IPS-18a (cell line): ENCODE measurements around the gene COL7A1.

Experiments
- H3K27ac ChIP-seq: one replicate; pipeline ENCODE4 v1.5.1; 2013; ENCODE audit warnings: low read length
- H3K27me3 ChIP-seq: one replicate; pipeline ENCODE4 v1.6.1; 2013; ENCODE audit warnings: mild to moderate bottlenecking, low read length; ENCODE audit not compliant: control insufficient read depth, insufficient read depth
- H3K36me3 ChIP-seq: one replicate; pipeline ENCODE4 v1.6.1; 2013; ENCODE audit warnings: low read depth, low read length; ENCODE audit not compliant: control insufficient read depth
- H3K4me1 ChIP-seq: one replicate; pipeline ENCODE4 v1.6.1; 2013; ENCODE audit warnings: low read depth, low read length; ENCODE audit not compliant: control insufficient read depth
- H3K4me3 ChIP-seq: one replicate; pipeline ENCODE4 v1.5.1; 2013; ENCODE audit warnings: low read length
- H3K9ac ChIP-seq: one replicate; pipeline ENCODE4 v1.6.1; 2013; ENCODE audit warnings: mild to moderate bottlenecking, low read length, moderate library complexity
- H3K9me3 ChIP-seq: one replicate; pipeline ENCODE4 v1.6.1; 2013; ENCODE audit warnings: low read depth, low read length; ENCODE audit not compliant: control insufficient read depth

COL7A1 gene

GRCh38 chr3:48597408-48597800 is 2.3 kb upstream of the COL7A1 start:
- H3K9ac ChIP-seq, result no peak overlapping the region
- no peaks in the 10 kb centered on the region for H3K9me3 ChIP-seq
- H3K27ac ChIP-seq, result no peak overlapping the region
- peaks cover 6% of the 10 kb centered on the region for H3K4me1 ChIP-seq
- no peaks in the 10 kb centered on the region for H3K27me3 ChIP-seq
- no peak overlapping the region for H3K4me3 ChIP-seq
- peaks cover 50% of the 10 kb centered on the region for H3K36me3 ChIP-seq

DNA sequence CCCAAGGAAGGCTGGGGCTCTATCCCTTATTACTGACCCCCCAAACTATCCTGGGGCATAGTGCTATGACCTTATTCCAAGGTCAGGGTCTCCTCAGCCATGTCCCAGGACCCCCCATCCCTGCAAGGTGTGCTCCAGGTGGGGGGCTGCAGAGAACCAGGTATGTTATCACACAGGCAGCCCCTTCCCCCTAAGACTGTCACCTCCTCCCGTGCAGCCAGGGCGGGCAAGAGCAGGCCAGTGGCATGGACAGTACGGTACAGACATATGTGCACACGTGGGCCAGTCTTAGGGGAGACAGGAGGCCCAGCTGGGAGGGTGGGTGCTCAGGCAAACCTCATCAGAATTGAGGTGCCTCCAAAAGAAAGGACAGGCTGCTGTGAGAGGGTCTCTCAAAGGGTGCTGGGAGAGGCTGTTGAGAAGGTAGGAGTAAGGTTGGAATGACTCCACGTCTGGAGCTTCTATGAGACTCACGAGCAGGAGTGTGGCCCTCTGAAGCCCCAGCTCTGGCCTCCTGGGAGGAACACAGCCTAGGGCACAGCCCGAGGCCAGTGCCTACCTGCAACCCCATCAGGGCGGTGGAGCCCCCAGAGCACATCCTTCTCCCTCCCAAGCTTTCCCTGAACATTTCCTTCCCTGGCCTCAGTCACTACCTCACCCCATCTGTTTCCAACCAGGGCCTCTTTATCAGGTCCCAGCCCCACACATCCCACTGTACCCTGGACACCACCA is 1.7 kb upstream of the COL7A1 start:
- H3K36me3 ChIP-seq, result peaks cover 47% of the 10 kb centered on the region
- no peak overlapping the region for H3K27ac ChIP-seq
- H3K27me3 ChIP-seq, result no peaks in the 10 kb centered on the region
- no peak overlapping the region for H3K9ac ChIP-seq
- H3K9me3 ChIP-seq, result no peaks in the 10 kb centered on the region
- H3K4me3 ChIP-seq, result no peak overlapping the region
- H3K4me1 ChIP-seq, result peaks cover 6% of the 10 kb centered on the region

- H3K9ac ChIP-seq, result no peak overlapping the region
- H3K4me3 ChIP-seq, result no peak overlapping the region
- no peak overlapping the region for H3K27ac ChIP-seq
- H3K36me3 ChIP-seq, result peaks cover 40% of the 10 kb centered on the region
- no peaks in the 10 kb centered on the region for H3K9me3 ChIP-seq
- H3K4me1 ChIP-seq, result peaks cover 6% of the 10 kb centered on the region
- H3K27me3 ChIP-seq, result no peaks in the 10 kb centered on the region
Measured at GRCh38 chr3:48596157-48596556, 1.0 kb upstream of the COL7A1 start.

GRCh38 chr3:48595526-48596121 is 495 bp upstream of the COL7A1 start:
- Histone ChIP-seq H3K9me3 (no peaks in the 10 kb centered on the region), H3K4me1 (peaks cover 6% of the 10 kb centered on the region), H3K4me3 (no peak overlapping the region), H3K27ac (no peak overlapping the region), H3K9ac (no peak overlapping the region), H3K27me3 (no peaks in the 10 kb centered on the region), H3K36me3 (peaks cover 35% of the 10 kb centered on the region)

DNA sequence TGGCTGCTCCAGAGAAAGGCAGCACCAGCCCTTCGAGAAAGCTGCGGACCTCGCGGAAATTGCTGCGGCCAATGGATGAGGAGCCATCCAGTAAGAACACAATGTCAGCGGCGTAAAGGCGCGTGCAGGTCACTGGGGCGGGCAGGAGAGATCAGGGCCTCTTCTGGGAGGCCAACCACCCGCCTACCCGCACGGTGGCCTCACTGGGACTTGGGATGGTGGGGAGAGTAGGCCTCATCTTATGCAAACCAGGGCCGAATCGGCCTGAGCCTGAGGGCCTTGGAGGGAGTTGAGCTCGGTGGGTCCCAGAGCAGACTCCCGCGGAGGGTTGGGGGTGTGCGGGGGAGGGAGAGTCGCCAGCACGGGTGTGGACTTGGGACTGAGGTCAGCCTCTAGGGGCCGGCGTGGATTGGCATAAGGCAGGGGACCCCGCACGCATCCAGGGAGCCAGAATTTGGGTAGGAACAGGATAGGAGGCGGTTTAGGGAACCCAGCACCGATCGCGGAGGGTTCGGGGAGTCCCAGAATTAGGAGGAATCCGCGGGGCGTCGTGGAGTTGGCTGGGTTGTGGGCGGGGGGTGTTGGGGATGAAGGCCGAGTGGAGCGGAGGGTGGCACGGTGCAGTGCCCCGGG is 596 bp downstream of the COL7A1 start:
- peak overlapping the region; percentile 20 for H3K9ac ChIP-seq
- H3K27me3 ChIP-seq, result no peaks in the 10 kb centered on the region
- peaks cover 24% of the 10 kb centered on the region for H3K36me3 ChIP-seq

GRCh38 chr3:48593337-48593736 is 1.8 kb downstream of the COL7A1 start:
- Histone ChIP-seq H3K27me3 (no peaks in the 10 kb centered on the region), H3K4me3 (no peak overlapping the region), H3K27ac (no peak overlapping the region), H3K9ac (no peak overlapping the region), H3K4me1 (peaks cover 6% of the 10 kb centered on the region), H3K9me3 (no peaks in the 10 kb centered on the region), H3K36me3 (peaks cover 12% of the 10 kb centered on the region)

More for the DNA sequence above, 596 bp downstream of the COL7A1 start:
- Histone ChIP-seq H3K4me3 (peak overlapping the region; percentile 15), H3K9me3 (no peaks in the 10 kb centered on the region), H3K27ac (no peak overlapping the region), H3K4me1 (peaks cover 6% of the 10 kb centered on the region)

DNA sequence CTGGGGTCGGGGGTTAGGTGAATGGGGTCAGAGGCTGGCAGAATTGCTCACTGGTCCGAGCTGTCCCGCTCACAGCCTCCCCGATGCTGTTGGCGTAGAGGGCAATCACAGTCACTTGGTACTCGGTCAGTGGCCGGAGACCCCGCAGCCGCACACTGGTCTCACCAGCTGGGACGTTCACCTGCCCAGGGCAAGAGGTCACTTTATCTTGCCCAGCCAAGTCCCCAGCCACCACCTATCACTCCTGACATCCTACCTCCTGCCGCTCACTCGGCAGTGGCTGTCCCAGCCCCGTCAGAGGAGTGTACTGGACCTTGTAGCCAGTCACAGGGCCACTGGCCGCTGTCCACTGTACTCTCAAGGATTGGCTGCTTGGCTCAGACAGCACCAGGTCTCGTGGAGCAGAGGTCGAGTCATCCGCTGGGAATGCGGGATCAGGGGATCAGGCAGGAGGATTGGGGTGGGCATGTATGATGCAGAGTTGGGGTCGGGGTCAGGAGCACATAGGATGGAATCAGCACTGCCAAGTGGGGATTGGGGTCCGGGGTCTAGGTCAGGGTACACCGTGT is 2.5 kb downstream of the COL7A1 start:
- Histone ChIP-seq H3K36me3 (peaks cover 5% of the 10 kb centered on the region), H3K27me3 (no peaks in the 10 kb centered on the region), H3K4me1 (peaks cover 6% of the 10 kb centered on the region), H3K9me3 (no peaks in the 10 kb centered on the region), H3K4me3 (no peak overlapping the region), H3K27ac (no peak overlapping the region), H3K9ac (no peak overlapping the region)

DNA sequence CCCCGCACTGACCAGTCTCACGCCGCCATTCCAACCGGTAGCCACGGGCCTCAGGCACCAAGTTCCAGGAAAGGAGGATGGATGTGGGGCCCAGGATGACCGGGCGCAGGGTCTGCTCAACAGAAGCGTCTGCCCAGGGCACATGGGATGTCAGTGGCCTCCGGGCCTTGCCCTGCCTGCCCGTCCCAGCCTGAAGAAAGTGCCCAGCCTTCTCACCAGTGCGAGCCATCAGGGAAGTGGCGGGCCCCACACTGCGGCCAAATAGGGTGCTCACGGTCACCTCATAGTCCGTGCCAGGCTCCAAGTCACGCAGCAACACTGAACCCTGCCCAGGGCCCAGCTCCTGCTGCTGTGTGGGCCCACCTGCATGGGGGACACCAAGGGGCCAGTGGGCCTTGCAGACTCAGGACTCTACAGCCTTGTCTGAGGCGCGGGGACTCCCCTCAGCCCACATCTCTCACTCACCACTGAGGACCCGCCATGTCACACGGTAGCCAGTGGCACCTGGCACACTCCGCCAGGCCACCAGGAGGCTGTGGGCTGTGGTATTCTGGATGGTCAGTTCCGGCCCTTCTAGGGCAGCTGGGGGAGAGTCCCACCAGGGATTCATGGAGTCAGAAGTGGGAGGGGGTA is 3.1 kb downstream of the COL7A1 start:
- no peaks in the 10 kb centered on the region for H3K36me3 ChIP-seq
- H3K9me3 ChIP-seq, result no peaks in the 10 kb centered on the region
- no peak overlapping the region for H3K4me3 ChIP-seq
- H3K27me3 ChIP-seq, result no peaks in the 10 kb centered on the region
- no peak overlapping the region for H3K9ac ChIP-seq
- H3K27ac ChIP-seq, result no peak overlapping the region
- peaks cover 6% of the 10 kb centered on the region for H3K4me1 ChIP-seq

GRCh38 chr3:48591436-48591835 is 3.7 kb downstream of the COL7A1 start:
- H3K27ac ChIP-seq, result no peak overlapping the region
- H3K4me1 ChIP-seq, result peaks cover 6% of the 10 kb centered on the region
- H3K4me3 ChIP-seq, result no peak overlapping the region
- H3K9ac ChIP-seq, result no peak overlapping the region
- no peaks in the 10 kb centered on the region for H3K27me3 ChIP-seq
- no peaks in the 10 kb centered on the region for H3K36me3 ChIP-seq
- H3K9me3 ChIP-seq, result no peaks in the 10 kb centered on the region

DNA sequence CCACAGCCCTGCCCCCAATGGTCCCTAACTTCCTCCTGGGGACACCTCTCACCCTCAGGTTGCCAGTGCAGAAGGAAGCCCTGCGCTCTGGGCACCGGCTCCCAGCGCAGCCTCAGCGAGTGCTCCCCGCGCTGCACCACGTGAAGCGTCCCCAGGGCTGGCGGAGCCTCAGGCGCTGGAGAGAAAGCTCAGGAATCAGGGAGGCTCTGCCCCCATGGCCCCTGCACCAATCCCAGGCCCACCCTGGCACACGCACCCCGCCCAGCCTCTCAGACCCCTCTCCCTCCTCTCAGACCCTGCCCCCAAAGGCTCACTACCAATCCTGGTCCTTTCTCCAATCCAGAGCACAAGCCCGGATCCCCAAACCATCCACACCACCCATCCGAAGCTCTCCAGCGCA is 6.9 kb downstream of the COL7A1 start:
- no peaks in the 10 kb centered on the region for H3K27me3 ChIP-seq
- H3K4me3 ChIP-seq, result no peak overlapping the region
- H3K36me3 ChIP-seq, result no peaks in the 10 kb centered on the region
- H3K9me3 ChIP-seq, result no peaks in the 10 kb centered on the region
- no peak overlapping the region for H3K27ac ChIP-seq
- no peak overlapping the region for H3K9ac ChIP-seq
- no peaks in the 10 kb centered on the region for H3K4me1 ChIP-seq

GRCh38 chr3:48587686-48588085 is 7.4 kb downstream of the COL7A1 start:
- no peak overlapping the region for H3K27ac ChIP-seq
- H3K27me3 ChIP-seq, result no peaks in the 10 kb centered on the region
- no peak overlapping the region for H3K9ac ChIP-seq
- no peaks in the 10 kb centered on the region for H3K4me1 ChIP-seq
- H3K9me3 ChIP-seq, result no peaks in the 10 kb centered on the region
- H3K4me3 ChIP-seq, result no peak overlapping the region
- H3K36me3 ChIP-seq, result no peaks in the 10 kb centered on the region
